Bronchial epithelial cell (primary cell): ENCODE measurements around the gene CCDC197. TPM values are rescaled to one million over a fixed set of nuclear protein-coding genes. Genes with fewer than 3 reads are reported as not detected.
A peak's percentile ranks its signal among the peaks of the same experiment; 100 is the strongest.

Experiments used
- DNase-seq: peaks from one replicate; pipeline ENCODE4 v3.0.0-alpha.2; 2010; ENCODE audit warnings: low read depth
- FAIRE-seq: peaks from 2 replicates; lab custom pipeline; 2011; peaks lifted over from hg19 to GRCh38; lab: Jason Lieb, UNC
- H3K27me3 ChIP-seq: 2 replicates; pipeline ENCODE4 v1.5.1; 2011; ENCODE audit warnings: low read length; ENCODE audit not compliant: control insufficient read depth, insufficient read depth
- H3K36me3 ChIP-seq: 2 replicates; pipeline ENCODE4 v1.5.1; 2011; ENCODE audit warnings: low read length; ENCODE audit not compliant: control insufficient read depth, insufficient read depth
- H3K4me3 ChIP-seq: 2 replicates; pipeline ENCODE4 v1.5.1; 2011; ENCODE audit warnings: mild to moderate bottlenecking, low read depth, low read length, control low read depth
- total RNA-seq: library from RNA; depleted of rRNA; stranded (reverse); fragments of >200 nt; gene quantifications from 2 replicates; pipeline ENCODE4 v1.2.1, GENCODE V29; 2014
- TF ChIP-seq, protein P1 (sequence below): IDR thresholded peaks from 2 replicates; pipeline ENCODE4 v1.5.1; 2011; ENCODE audit warnings: mild to moderate bottlenecking, moderate library complexity, low read length, control low read depth, inconsistent platforms; ENCODE audit not compliant: insufficient read depth, severe bottlenecking

The CCDC197 gene
- total RNA-seq, 1 donor from 2014 or later: not detected

DNA sequence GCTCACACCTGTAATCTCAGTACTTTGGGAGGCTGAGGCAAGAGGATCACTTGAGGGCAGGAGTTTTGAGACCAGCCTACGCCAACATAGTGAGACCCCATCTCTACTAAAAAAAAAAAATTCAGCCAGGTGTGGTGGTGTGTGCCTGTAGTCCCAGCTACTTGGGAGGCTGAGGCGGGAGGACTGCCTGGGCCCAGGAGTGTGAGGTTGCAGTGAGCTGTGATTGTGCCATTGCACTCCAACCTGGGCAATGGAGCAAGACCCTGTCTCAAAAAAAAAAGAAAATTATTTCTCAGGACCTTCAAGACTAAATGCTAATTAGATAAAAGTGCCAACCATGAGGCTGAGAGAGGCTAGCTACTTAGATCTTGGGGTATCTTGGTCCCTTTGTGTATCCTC lies 52.5 kb downstream of the CCDC197 start:
- Histone ChIP-seq H3K27me3 (no peaks in the 10 kb centered on the region), H3K4me3 (no peak overlapping the region), H3K36me3 (peaks cover 37% of the 10 kb centered on the region)
- no peak for FAIRE-seq
- TF ChIP-seq, protein P1, sequence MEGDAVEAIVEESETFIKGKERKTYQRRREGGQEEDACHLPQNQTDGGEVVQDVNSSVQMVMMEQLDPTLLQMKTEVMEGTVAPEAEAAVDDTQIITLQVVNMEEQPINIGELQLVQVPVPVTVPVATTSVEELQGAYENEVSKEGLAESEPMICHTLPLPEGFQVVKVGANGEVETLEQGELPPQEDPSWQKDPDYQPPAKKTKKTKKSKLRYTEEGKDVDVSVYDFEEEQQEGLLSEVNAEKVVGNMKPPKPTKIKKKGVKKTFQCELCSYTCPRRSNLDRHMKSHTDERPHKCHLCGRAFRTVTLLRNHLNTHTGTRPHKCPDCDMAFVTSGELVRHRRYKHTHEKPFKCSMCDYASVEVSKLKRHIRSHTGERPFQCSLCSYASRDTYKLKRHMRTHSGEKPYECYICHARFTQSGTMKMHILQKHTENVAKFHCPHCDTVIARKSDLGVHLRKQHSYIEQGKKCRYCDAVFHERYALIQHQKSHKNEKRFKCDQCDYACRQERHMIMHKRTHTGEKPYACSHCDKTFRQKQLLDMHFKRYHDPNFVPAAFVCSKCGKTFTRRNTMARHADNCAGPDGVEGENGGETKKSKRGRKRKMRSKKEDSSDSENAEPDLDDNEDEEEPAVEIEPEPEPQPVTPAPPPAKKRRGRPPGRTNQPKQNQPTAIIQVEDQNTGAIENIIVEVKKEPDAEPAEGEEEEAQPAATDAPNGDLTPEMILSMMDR: no peak
- DNase-seq: no peak

DNA sequence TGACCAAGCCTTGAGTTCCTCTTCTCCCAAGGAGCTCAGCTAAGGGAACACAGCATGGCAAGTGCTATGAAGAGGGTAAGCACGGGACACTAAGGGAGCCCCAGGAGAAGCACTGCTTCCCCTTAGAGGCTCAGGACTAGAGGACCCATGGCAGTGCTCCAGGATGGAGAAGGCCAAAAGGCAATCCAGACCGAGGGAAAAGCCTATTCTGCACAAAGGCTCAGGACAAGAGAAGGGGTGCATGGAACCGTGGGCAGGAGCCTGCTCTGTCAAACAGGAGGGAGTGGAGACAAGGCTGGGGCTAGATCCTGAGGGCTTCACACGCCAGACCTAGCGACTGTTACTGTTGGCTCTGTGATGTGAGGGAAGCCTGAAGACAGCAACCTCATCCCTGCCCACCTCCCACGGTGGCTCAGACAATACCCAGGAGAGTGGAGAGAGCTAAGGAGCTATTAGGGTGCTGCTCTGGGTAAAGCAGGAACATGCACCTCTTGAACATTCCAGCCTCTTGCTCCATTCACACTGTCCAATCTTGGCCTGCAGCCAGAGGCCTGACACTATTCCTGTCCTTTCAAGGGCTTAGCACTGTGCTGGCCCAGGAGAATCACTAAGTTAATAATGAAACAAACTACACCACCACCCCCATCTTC lies 53.3 kb downstream of the CCDC197 start:
- no peaks in the 10 kb centered on the region for H3K27me3 ChIP-seq
- DNase-seq (no peak), FAIRE-seq (peak; percentile 32)
- H3K36me3 ChIP-seq: peaks cover 37% of the 10 kb centered on the region
- TF ChIP-seq, protein P1: no peak
- H3K4me3 ChIP-seq: no peak overlapping the region

DNA sequence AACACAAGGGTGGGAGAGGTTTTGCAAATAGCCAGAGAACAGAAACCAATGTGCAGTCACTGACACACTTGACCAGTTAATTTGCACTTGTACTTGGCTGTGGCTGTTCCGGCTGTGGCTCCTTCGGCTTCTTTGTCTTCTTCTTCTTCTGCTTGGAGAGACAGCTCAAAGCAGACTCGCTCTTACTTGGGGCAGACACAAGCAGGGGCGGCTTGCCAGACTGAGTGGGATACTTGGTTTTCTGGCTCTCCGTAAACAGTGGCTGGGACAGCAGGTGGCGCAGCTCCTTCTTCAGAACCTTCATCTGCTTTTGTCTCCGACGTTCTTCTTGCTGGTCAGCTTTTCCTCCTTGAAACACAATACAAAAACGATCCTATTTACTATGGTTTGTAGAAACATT lies 54.0 kb downstream of the CCDC197 start:
- no peak overlapping the region for H3K4me3 ChIP-seq
- peaks cover 32% of the 10 kb centered on the region for H3K36me3 ChIP-seq
- no peak for FAIRE-seq

DNA sequence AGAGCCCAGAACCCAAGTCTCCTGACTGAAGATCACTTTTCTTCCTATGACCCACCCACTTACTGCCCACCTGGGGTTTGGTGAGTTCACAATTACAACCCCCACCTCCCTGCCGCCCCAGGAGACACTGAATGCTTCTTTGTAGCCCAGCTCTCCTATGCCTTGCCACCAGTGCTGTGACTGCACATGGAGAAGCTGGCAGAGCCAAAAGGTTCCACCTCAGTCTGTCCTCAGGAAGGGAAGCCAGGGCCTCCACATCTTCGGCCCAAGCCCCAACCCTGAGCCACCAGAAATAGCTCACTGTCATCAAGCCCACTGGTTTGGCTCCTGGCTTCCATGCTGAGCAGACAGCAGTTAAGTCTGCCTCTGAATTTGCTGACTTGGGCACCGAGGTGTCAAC lies 54.7 kb downstream of the CCDC197 start:
- Histone ChIP-seq H3K4me3 (no peak overlapping the region), H3K27me3 (no peaks in the 10 kb centered on the region), H3K36me3 (peaks cover 32% of the 10 kb centered on the region)
- FAIRE-seq: no peak
- TF ChIP-seq, protein P1: no peak
- no peak for DNase-seq

More for the DNA sequence above, 54.0 kb downstream of the CCDC197 start:
- peak; percentile 31 for DNase-seq
- no peaks in the 10 kb centered on the region for H3K27me3 ChIP-seq
- TF ChIP-seq, protein P1: peak; percentile 63

DNA sequence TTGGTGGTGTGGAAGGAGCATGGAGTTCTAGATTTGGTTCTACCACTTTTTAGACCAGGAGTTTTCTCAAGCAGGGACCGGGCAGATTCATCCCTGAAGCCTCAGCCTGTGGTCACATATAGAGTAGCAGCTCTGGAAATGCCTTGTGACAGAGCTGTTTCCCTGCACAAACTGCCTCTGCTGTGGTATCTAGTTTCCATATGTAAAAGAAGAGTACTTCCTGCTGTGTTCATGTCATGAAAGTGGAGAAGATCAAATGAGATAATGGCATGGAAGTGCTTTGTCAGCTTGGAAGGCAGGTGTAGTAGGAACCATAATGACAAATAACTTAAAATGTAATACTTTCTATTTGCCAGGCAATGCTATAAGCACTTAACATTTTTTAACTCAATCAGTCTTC lies 55.1 kb downstream of the CCDC197 start:
- Histone ChIP-seq H3K4me3 (no peak overlapping the region), H3K36me3 (peaks cover 34% of the 10 kb centered on the region), H3K27me3 (no peaks in the 10 kb centered on the region)
- no peak for DNase-seq
- FAIRE-seq: no peak
- TF ChIP-seq, protein P1: no peak

DNA sequence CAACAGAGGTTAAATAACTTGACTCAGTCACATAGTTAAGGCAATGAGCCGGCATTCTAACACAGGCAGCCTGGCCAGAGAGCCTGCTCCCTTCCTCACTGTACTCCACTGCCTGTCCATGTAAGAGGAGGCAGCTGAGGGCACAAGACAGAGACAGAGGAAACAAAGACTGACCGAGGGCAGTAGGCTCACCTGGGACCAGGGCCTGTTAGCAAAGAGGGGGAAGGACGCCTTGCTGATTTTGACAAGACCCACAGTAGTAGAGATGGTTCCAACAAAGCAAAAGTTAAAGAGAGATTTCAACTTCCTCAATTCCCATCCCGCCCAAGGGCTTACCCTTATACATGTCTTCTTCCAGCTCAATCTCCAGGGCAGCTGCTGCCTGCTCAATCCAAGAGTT lies 55.6 kb downstream of the CCDC197 start:
- no peaks in the 10 kb centered on the region for H3K27me3 ChIP-seq
- no peak for FAIRE-seq

More for the DNA sequence above, 55.6 kb downstream of the CCDC197 start:
- TF ChIP-seq, protein P1: no peak
- Histone ChIP-seq H3K36me3 (peaks cover 36% of the 10 kb centered on the region), H3K4me3 (no peak overlapping the region)
- no peak for DNase-seq
